Cortex of kidney (tissue), 1 donor: ENCODE measurements around the gene IGSF9B.

ENCODE experiments used
- DNase-seq: peaks from one replicate; lab custom pipeline; 2025; lab: John Stamatoyannopoulos, UW

Gene IGSF9B

GRCh38 chr11:133985981-133986944, 29.5 kb upstream of the IGSF9B start:
- DNase-seq, result no peak

GRCh38 chr11:133984828-133985227, 28.1 kb upstream of the IGSF9B start:
- no peak for DNase-seq

GRCh38 chr11:133983660-133984316, 27.0 kb upstream of the IGSF9B start:
- no peak for DNase-seq

GRCh38 chr11:133982876-133983275, 26.1 kb upstream of the IGSF9B start:
- DNase-seq, result no peak

GRCh38 chr11:133982151-133982550, 25.4 kb upstream of the IGSF9B start:
- DNase-seq, result no peak

GRCh38 chr11:133981156-133981555, 24.4 kb upstream of the IGSF9B start:
- DNase-seq, result no peak

- DNase-seq, result no peak
Observed at GRCh38 chr11:133980665-133981064, 23.9 kb upstream of the IGSF9B start.

GRCh38 chr11:133978794-133979193, 22.0 kb upstream of the IGSF9B start:
- DNase-seq, result no peak

- DNase-seq, result no peak
Observed at GRCh38 chr11:133977067-133977677, 20.4 kb upstream of the IGSF9B start.

GRCh38 chr11:133975488-133975849, 18.7 kb upstream of the IGSF9B start:
- no peak for DNase-seq

GRCh38 chr11:133974836-133975487, 18.2 kb upstream of the IGSF9B start:
- DNase-seq, result no peak

GRCh38 chr11:133971881-133972280, 15.1 kb upstream of the IGSF9B start:
- DNase-seq, result no peak

- no peak for DNase-seq
Observed at GRCh38 chr11:133969112-133969511, 12.3 kb upstream of the IGSF9B start.

GRCh38 chr11:133968300-133968699, 11.5 kb upstream of the IGSF9B start:
- DNase-seq, result no peak

GRCh38 chr11:133967599-133968238, 11.0 kb upstream of the IGSF9B start:
- no peak for DNase-seq

GRCh38 chr11:133966921-133967598, 10.3 kb upstream of the IGSF9B start:
- no peak for DNase-seq

GRCh38 chr11:133966172-133966651, 9.4 kb upstream of the IGSF9B start:
- no peak for DNase-seq

GRCh38 chr11:133965031-133965601, 8.3 kb upstream of the IGSF9B start:
- no peak for DNase-seq

- DNase-seq, result no peak
Observed at GRCh38 chr11:133964356-133964755, 7.6 kb upstream of the IGSF9B start.

GRCh38 chr11:133961890-133962289, 5.1 kb upstream of the IGSF9B start:
- DNase-seq, result no peak

GRCh38 chr11:133957900-133958299, 1.1 kb upstream of the IGSF9B start:
- DNase-seq, result no peak
